Measurements from ENCODE around the gene TRIM36. TPM values are rescaled to one million over a fixed set of nuclear protein-coding genes. Genes with fewer than 3 reads are reported as not detected.

Gene TRIM36
- total RNA-seq, 1 donor from 2014 or later = 1.3 TPM

- no peak for DNase-seq (ENCODE audit: low spot score)
Measured at GRCh38 chr5:115166744-115167393, 2.8 kb downstream of the TRIM36 start.

- DNase-seq (ENCODE audit: low spot score) = no peak
Measured at GRCh38 chr5:115165790-115166189, 3.9 kb downstream of the TRIM36 start.

GRCh38 chr5:115160975-115161475, 8.7 kb downstream of the TRIM36 start:
- no peak for DNase-seq (ENCODE audit: low spot score)

GRCh38 chr5:115151208-115151805, 18.4 kb downstream of the TRIM36 start:
- DNase-seq (ENCODE audit: low spot score) = no peak

- no peak for DNase-seq (ENCODE audit: low spot score)
Measured at GRCh38 chr5:115150512-115150911, 19.2 kb downstream of the TRIM36 start.

- no peak for DNase-seq (ENCODE audit: low spot score)
Measured at GRCh38 chr5:115147052-115147451, 22.7 kb downstream of the TRIM36 start.

GRCh38 chr5:115136294-115136693, 33.4 kb downstream of the TRIM36 start:
- DNase-seq (ENCODE audit: low spot score) = no peak

GRCh38 chr5:115132465-115132864, 37.2 kb downstream of the TRIM36 start:
- DNase-seq (ENCODE audit: low spot score) = no peak

- DNase-seq (ENCODE audit: low spot score) = no peak
Measured at GRCh38 chr5:115126303-115126702, 43.4 kb downstream of the TRIM36 start.

GRCh38 chr5:115124741-115125140, 45.0 kb downstream of the TRIM36 start:
- no peak for DNase-seq (ENCODE audit: low spot score)

GRCh38 chr5:115116001-115116400, 53.7 kb downstream of the TRIM36 start:
- no peak for DNase-seq (ENCODE audit: low spot score)

GRCh38 chr5:115109840-115110239, 59.9 kb downstream of the TRIM36 start:
- DNase-seq (ENCODE audit: low spot score) = no peak

- no peak for DNase-seq (ENCODE audit: low spot score)
Measured at GRCh38 chr5:115109356-115109755, 60.4 kb downstream of the TRIM36 start.

- no peak for DNase-seq (ENCODE audit: low spot score)
Measured at GRCh38 chr5:115100319-115100955, 69.3 kb downstream of the TRIM36 start.

- DNase-seq (ENCODE audit: low spot score) = no peak
Measured at GRCh38 chr5:115098041-115098702, 71.5 kb downstream of the TRIM36 start.

- DNase-seq (ENCODE audit: low spot score) = no peak
Measured at GRCh38 chr5:115097236-115097635, 72.5 kb downstream of the TRIM36 start.

- DNase-seq (ENCODE audit: low spot score) = no peak
Measured at GRCh38 chr5:115096034-115096769, 73.5 kb downstream of the TRIM36 start.

GRCh38 chr5:115087951-115088350, 81.8 kb downstream of the TRIM36 start:
- no peak for DNase-seq (ENCODE audit: low spot score)

- DNase-seq (ENCODE audit: low spot score) = no peak
Measured at GRCh38 chr5:115086473-115086872, 83.2 kb downstream of the TRIM36 start.

GRCh38 chr5:115084246-115084793, 85.4 kb downstream of the TRIM36 start:
- no peak for DNase-seq (ENCODE audit: low spot score)

- DNase-seq (ENCODE audit: low spot score) = no peak
Measured at GRCh38 chr5:115079924-115080623, 89.6 kb downstream of the TRIM36 start.

All from mucosa of gallbladder (tissue), 1 donor.